ENCODE measurements around the gene CHST8. TPM values are rescaled to one million over a fixed set of nuclear protein-coding genes. Genes with fewer than 3 reads are reported as not detected.
"Not testable (repeated sequence)": the region's sequence is repeated elsewhere in the genome, so short reads cannot be mapped to it uniquely, and the experiment has no call there.

CHST8 gene
- total RNA-seq, 1 donor from 2014 or later, result 0.07 TPM

DNA sequence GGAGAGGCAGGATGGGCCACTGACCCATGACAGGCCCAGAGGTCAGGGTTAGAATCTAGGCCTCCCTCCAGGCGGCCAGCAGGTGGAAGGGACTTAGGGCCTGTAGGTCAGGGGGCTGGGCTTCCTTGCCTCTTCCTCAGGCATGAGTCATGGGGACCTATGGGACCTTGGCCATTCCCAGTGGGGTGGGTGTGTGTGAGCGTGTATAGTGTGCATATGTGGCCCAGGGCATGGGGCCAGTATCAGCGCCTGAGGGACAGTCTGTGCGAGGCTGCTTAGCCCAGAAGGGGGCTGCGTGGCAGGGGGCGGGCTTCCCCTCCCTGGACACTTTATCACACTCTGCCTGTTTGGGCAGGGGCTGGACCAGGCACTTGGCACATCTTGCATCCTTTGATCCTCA, 188.2 kb downstream of the CHST8 start:
- DNase-seq (ENCODE audit: low read depth, low spot score), result no peak

- no peak for DNase-seq (ENCODE audit: low read depth, low spot score)
Measured at GRCh38 chr19:33810821-33811220, 189.1 kb downstream of the CHST8 start.

DNA sequence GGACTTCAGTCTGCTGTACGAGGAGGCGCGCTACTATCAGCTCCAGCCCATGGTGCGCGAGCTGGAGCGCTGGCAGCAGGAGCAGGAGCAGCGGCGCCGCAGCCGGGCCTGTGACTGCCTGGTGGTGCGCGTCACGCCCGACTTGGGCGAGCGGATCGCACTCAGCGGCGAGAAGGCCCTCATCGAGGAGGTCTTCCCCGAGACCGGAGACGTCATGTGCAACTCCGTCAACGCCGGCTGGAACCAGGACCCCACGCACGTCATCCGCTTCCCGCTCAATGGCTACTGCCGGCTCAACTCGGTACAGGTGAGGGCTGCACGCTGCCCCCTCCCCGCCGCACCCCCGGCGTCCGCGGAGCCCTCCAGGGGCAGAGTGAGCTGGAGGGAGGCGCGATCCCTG, 189.5 kb downstream of the CHST8 start:
- DNase-seq (ENCODE audit: low read depth, low spot score), result no peak

GRCh38 chr19:33811736-33812387, 190.1 kb downstream of the CHST8 start:
- DNase-seq (ENCODE audit: low read depth, low spot score), result no peak

DNA sequence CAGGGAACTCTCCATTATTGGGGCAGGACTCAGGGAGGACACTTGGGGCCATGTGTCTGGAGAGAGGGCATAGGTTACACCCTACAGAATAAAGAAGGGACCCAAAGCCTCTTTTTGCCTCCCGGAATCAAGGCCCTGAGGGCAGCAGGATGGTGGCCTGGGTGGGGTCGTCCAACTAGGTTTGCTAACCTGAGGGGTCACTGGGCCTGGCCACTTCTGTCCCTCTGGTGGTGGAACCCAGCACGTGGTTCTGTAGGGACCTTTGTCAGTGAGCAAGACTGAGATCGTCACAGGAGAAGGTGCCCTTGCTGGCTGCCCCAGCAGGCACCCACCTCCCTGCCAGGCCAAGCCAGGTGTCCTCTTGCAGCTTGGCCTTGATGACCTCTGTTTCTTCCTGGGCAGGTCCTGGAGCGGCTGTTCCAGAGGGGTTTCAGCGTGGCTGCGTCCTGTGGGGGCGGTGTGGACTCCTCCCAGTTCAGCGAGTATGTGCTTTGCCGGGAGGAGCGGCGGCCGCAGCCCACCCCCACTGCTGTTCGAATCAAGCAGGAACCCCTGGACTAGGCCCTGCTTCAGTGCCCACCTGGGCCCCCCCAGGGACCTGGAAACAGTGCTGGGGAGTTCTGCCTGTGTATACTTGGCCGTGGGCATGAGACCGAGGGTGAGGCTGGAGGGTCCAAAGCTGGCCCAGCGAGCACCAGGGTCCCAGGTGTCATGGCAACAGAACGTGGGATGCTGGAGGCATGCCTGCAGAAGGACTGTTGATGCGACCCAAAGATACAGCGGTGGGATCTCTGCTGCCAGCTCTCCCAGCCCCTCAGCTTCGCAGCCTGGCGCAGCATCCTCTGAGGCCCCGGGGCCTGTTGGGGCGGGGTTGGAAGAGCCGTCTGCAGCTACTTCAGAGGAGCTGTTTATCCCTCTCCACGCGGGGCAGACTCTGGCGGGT, 190.9 kb downstream of the CHST8 start:
- DNase-seq (ENCODE audit: low read depth, low spot score), result no peak

DNA sequence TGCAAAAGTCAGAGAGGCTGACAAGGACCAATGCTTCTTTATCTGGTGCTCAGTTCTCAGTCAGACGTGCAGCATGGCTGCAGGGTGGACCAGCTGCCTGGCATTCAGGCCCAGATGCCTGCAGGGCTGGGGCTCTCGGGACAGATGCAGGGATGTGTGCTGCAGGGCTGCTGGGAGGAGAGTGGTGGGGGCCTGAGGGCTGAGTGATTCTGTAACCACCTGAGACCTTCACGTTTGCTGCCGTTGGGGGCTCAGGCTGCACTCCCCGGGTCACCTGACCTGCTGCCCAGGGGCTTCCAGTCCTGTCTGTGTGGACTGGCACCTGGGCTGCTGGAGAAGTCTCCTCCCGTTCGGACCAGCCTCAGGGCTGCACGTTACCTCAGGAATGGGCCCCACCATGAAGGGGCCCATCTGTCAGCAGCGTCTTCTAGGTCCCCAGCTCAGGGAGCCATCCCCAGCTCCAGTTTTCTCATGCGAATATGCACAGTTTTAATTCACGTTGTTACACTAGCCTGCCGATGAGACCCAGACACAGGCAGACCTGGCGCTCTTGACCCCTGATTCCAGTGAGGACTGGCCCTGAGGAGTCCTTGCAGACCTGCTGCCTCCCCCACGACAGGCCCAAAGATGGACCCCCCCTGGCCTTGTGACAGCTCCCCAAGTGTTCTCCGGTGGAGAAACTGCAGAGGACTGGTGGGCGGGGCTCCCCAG, 191.8 kb downstream of the CHST8 start:
- DNase-seq (ENCODE audit: low read depth, low spot score), result no peak

DNA sequence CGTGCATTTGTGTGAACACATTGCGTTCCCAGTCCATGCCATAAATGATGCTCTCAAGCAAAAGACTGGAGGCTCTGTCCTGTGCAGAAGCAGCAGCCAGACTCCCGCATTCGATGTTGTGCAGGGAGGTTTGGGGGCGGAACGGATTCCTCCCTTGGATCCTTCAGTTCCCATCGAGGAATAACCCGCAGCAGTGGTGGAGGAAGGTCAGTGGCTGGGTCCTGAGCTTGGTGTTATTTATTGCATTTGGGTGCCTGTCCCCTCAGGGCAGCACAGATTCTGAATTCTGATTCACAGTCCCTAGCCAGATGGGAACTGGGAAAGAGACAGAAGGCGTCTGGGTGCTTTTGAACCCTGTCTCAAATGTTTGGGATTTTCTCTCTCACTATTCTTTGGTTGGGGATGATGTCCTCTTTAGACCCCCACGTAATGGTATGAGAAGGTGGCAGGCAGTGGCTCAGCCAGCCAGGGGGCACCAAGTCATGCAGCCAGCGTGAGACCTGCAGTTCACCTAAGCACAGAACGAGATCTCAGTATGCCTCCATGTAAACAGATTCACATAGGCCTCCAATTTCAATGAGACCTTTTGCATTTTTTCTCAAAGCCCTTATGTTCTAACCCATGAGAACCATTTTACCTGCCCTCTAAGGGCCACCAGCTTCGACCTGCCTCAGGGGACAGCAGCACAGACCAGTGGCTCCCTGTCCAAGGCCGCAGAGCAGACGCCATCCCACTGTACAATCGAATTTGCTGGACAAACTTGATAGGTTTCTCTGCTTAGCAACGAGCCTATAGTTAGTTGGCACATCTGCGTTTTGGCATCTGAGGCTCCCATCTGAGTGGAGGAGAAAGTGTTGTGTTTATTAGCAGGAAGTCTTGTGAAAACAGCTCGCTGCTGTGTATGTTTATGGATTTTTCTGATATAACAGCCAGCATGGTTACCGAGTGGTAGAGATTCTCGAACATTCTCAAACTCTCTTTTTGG, 192.7 kb downstream of the CHST8 start:
- no peak for DNase-seq (ENCODE audit: low read depth, low spot score)

- no peak for DNase-seq (ENCODE audit: low read depth, low spot score)
Measured at GRCh38 chr19:33815380-33816340, 193.9 kb downstream of the CHST8 start.

DNA sequence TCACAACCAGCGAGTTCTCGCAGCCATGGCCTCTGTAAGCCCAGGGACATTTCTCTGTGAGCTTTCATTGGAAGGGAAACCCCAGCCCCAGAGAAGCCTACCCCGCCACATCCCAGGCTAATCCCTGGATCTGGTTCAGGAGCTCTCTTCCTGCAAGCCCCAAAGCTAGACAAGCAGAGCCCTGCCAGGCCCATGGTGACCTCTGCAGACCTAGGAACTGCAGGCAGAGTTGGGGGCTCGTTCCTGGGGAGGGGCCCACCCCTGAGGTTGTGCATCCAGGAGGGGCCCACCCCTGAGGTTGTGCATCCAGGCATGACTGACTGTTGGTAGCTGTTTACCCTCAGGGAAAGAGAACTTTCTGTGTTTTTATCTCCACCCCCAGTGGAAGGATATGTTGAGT, 196.7 kb downstream of the CHST8 start:
- DNase-seq (ENCODE audit: low read depth, low spot score), result no peak

DNA sequence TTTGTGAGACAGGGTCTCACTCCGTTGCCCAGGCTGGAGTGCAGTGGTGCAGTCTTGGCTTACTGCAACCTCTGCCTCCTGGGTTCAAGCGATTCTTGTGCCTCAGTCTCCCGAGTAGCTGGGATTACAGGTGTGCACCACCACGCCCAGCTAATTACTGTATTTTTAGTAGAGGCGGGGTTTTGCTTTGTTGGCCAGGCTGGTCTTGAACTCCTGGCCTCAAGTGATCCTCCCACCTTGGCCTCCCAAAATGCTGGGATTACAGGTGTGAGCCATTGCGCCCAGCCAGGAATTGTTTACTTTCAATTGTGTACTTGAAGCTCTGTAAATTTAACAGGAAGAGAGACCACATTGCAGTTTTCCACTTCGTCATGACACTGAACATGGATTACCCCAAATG, 197.3 kb downstream of the CHST8 start:
- DNase-seq (ENCODE audit: low read depth, low spot score), result not testable (repeated sequence)

GRCh38 chr19:33819506-33819879, 197.7 kb downstream of the CHST8 start:
- no peak for DNase-seq (ENCODE audit: low read depth, low spot score)

DNA sequence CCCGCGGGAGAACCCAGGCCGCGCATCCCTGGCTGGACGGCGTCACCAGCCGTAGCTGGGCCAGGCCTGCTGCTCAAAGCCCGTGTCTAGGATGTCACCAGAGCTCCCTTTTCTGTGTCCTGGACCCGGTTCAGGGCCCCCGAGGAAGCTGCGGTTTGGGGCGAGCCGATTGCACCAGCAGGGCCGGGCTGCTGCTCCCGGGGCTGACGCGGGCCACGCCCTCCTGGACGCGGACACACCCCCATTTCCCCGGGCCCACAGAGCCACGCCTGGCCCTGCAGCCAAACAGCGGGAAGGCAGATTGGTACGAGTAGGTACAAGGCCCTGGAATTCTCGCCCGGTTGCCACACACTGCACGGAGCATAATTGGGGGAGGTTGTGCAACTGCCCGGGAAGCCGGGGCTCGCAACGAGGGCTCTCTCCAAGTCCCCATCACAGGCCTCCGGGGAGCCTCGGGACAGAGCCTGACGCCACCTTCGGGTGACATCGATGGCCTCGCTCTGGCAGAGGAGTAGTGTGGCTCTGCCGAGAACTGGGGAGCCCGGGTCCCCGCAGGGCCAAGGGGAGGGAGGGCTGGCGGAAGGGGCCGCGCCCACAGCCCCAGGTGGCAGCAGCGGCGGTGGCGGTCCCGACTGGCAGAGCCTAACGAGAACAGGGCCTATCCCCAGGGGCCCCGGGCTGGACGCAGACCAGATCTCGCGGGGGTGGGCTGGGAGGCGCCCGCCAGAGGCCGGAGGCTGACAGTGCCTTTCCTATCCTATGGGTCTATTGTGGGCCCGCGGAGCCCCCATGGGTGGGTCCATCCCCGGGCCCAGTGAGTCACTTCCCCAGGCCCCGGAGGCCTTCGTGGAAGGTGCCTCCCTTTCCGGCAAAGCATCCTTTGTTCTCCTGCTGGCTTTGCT, 198.4 kb downstream of the CHST8 start:
- no peak for DNase-seq (ENCODE audit: low read depth, low spot score)

- no peak for DNase-seq (ENCODE audit: low read depth, low spot score)
Measured at GRCh38 chr19:33821871-33822270, 200.1 kb downstream of the CHST8 start.

Other genes starting within 250 kb of the CHST8 start
- 31.3 and 37.5 TPM in 2 replicates for gene CEBPG, start 248.2 kb upstream of the CHST8 start, total RNA-seq
- gene PEPD, start 100.2 kb upstream of the CHST8 start, total RNA-seq, result 56.1 and 63.5 TPM in 2 replicates
- 45.8 and 51.0 TPM in 2 replicates for gene KCTD15, start 174.9 kb downstream of the CHST8 start, total RNA-seq

All from pulmonary artery endothelial cell (primary cell).